T-helper 2 cell treated with Interferon-gamma antibody and Interleukin-4, amounts not matched to agents 5 μg/mL and 100 μg/mL, for 36 hours (primary cell): ENCODE measurements around the gene ING5.
"Not testable (repeated sequence)": the region's sequence is repeated elsewhere in the genome, so short reads cannot be mapped to it uniquely, and the experiment has no call there.

Experiments
- DNase-seq: peaks from one replicate; pipeline ENCODE4 v3.0.0; 2021; ENCODE audit warnings: low spot score
- H3K27ac Mint-ChIP-seq: one replicate; pipeline ENCODE4 v1.8.0; 2021; ENCODE audit warnings: mild to moderate bottlenecking, mixed read lengths
- H3K27me3 Mint-ChIP-seq: one replicate; pipeline ENCODE4 v1.8.0; 2021; ENCODE audit warnings: low read depth, mixed read lengths
- H3K36me3 Mint-ChIP-seq: one replicate; pipeline ENCODE4 v1.8.0; 2021; ENCODE audit warnings: low read depth, mixed read lengths
- H3K4me1 Mint-ChIP-seq: one replicate; pipeline ENCODE4 v1.8.0; 2021; ENCODE audit warnings: low read depth, mixed read lengths
- H3K4me3 Mint-ChIP-seq: one replicate; pipeline ENCODE4 v1.8.0; 2022; ENCODE audit warnings: mild to moderate bottlenecking, moderate library complexity, mixed read lengths
- H3K9me3 Mint-ChIP-seq: one replicate; pipeline ENCODE4 v1.8.0; 2021; ENCODE audit warnings: mixed read lengths

The ING5 gene

GRCh38 chr2:241745276-241745675 lies 43.4 kb downstream of the ING5 start:
- Mint-ChIP-seq H3K36me3 (peaks cover 23% of the 10 kb centered on the region), H3K27me3 (no peaks in the 10 kb centered on the region), H3K4me3 (no peak overlapping the region), H3K9me3 (no peaks in the 10 kb centered on the region), H3K27ac (no peak overlapping the region), H3K4me1 (peaks cover 6% of the 10 kb centered on the region)
- no peak for DNase-seq

GRCh38 chr2:241746084-241746483 lies 44.2 kb downstream of the ING5 start:
- DNase-seq = no peak
- H3K4me1 Mint-ChIP-seq = peaks cover 2% of the 10 kb centered on the region
- H3K36me3 Mint-ChIP-seq = peaks cover 23% of the 10 kb centered on the region
- H3K27ac Mint-ChIP-seq = no peak overlapping the region
- no peak overlapping the region for H3K4me3 Mint-ChIP-seq
- H3K9me3 Mint-ChIP-seq = no peaks in the 10 kb centered on the region
- no peaks in the 10 kb centered on the region for H3K27me3 Mint-ChIP-seq

GRCh38 chr2:241748468-241749256 lies 46.8 kb downstream of the ING5 start:
- H3K4me1 Mint-ChIP-seq = no peaks in the 10 kb centered on the region
- H3K4me3 Mint-ChIP-seq = no peak overlapping the region
- H3K9me3 Mint-ChIP-seq = no peaks in the 10 kb centered on the region
- H3K27ac Mint-ChIP-seq = no peak overlapping the region
- no peak for DNase-seq
- no peaks in the 10 kb centered on the region for H3K27me3 Mint-ChIP-seq
- H3K36me3 Mint-ChIP-seq = peaks cover 25% of the 10 kb centered on the region

- Mint-ChIP-seq H3K9me3 (no peaks in the 10 kb centered on the region), H3K4me3 (no peak overlapping the region), H3K27ac (no peak overlapping the region)
Measured at GRCh38 chr2:241750076-241750840, 48.4 kb downstream of the ING5 start.

GRCh38 chr2:241751152-241751551 lies 49.3 kb downstream of the ING5 start:
- Mint-ChIP-seq H3K4me3 (no peak overlapping the region), H3K9me3 (no peaks in the 10 kb centered on the region), H3K4me1 (no peaks in the 10 kb centered on the region), H3K27ac (no peak overlapping the region), H3K36me3 (peaks cover 12% of the 10 kb centered on the region), H3K27me3 (no peaks in the 10 kb centered on the region)
- no peak for DNase-seq

More at GRCh38 chr2:241750076-241750840, 48.4 kb downstream of the ING5 start:
- H3K36me3 Mint-ChIP-seq = peaks cover 21% of the 10 kb centered on the region
- H3K27me3 Mint-ChIP-seq = no peaks in the 10 kb centered on the region
- H3K4me1 Mint-ChIP-seq = no peaks in the 10 kb centered on the region
- no peak for DNase-seq

- Mint-ChIP-seq H3K27ac (no peak overlapping the region), H3K4me3 (no peak overlapping the region), H3K4me1 (no peaks in the 10 kb centered on the region), H3K36me3 (peaks cover 10% of the 10 kb centered on the region), H3K27me3 (no peaks in the 10 kb centered on the region), H3K9me3 (no peaks in the 10 kb centered on the region)
- DNase-seq = no peak
Measured at GRCh38 chr2:241751776-241752175, 49.9 kb downstream of the ING5 start.

- Mint-ChIP-seq H3K9me3 (no peaks in the 10 kb centered on the region), H3K27ac (no peak overlapping the region), H3K4me3 (no peak overlapping the region), H3K27me3 (no peaks in the 10 kb centered on the region), H3K4me1 (no peaks in the 10 kb centered on the region), H3K36me3 (peaks cover 9% of the 10 kb centered on the region)
- no peak for DNase-seq
Measured at GRCh38 chr2:241752253-241752652, 50.4 kb downstream of the ING5 start.

- no peak overlapping the region for H3K27ac Mint-ChIP-seq
- H3K27me3 Mint-ChIP-seq = no peaks in the 10 kb centered on the region
- H3K9me3 Mint-ChIP-seq = no peaks in the 10 kb centered on the region
- no peak for DNase-seq
- H3K36me3 Mint-ChIP-seq = peaks cover 8% of the 10 kb centered on the region
- no peak overlapping the region for H3K4me3 Mint-ChIP-seq
- no peaks in the 10 kb centered on the region for H3K4me1 Mint-ChIP-seq
Measured at GRCh38 chr2:241752689-241753276, 50.9 kb downstream of the ING5 start.

GRCh38 chr2:241753493-241753892 lies 51.7 kb downstream of the ING5 start:
- Mint-ChIP-seq H3K27me3 (no peaks in the 10 kb centered on the region), H3K9me3 (no peaks in the 10 kb centered on the region), H3K4me3 (no peak overlapping the region), H3K36me3 (peaks cover 8% of the 10 kb centered on the region), H3K27ac (no peak overlapping the region), H3K4me1 (no peaks in the 10 kb centered on the region)
- no peak for DNase-seq

GRCh38 chr2:241754042-241754441 lies 52.2 kb downstream of the ING5 start:
- no peak for DNase-seq
- Mint-ChIP-seq H3K4me3 (no peak overlapping the region), H3K4me1 (no peaks in the 10 kb centered on the region), H3K36me3 (peaks cover 8% of the 10 kb centered on the region), H3K27ac (no peak overlapping the region), H3K9me3 (no peaks in the 10 kb centered on the region), H3K27me3 (no peaks in the 10 kb centered on the region)

GRCh38 chr2:241755166-241755565 lies 53.3 kb downstream of the ING5 start:
- Mint-ChIP-seq H3K27ac (no peak overlapping the region), H3K4me3 (no peak overlapping the region), H3K27me3 (no peaks in the 10 kb centered on the region), H3K4me1 (peaks cover 5% of the 10 kb centered on the region), H3K36me3 (peaks cover 11% of the 10 kb centered on the region), H3K9me3 (no peaks in the 10 kb centered on the region)
- no peak for DNase-seq

GRCh38 chr2:241755777-241756176 lies 53.9 kb downstream of the ING5 start:
- no peak overlapping the region for H3K27ac Mint-ChIP-seq
- DNase-seq = no peak
- H3K9me3 Mint-ChIP-seq = no peaks in the 10 kb centered on the region
- H3K4me1 Mint-ChIP-seq = peaks cover 5% of the 10 kb centered on the region
- H3K27me3 Mint-ChIP-seq = no peaks in the 10 kb centered on the region
- H3K36me3 Mint-ChIP-seq = peaks cover 13% of the 10 kb centered on the region
- H3K4me3 Mint-ChIP-seq = no peak overlapping the region

GRCh38 chr2:241759067-241759807 lies 57.4 kb downstream of the ING5 start:
- H3K27ac Mint-ChIP-seq = peak overlapping the region; percentile 44
- H3K9me3 Mint-ChIP-seq = no peaks in the 10 kb centered on the region
- peaks cover 19% of the 10 kb centered on the region for H3K36me3 Mint-ChIP-seq
- no peak for DNase-seq
- peaks cover 13% of the 10 kb centered on the region for H3K4me1 Mint-ChIP-seq
- no peak overlapping the region for H3K4me3 Mint-ChIP-seq
- no peaks in the 10 kb centered on the region for H3K27me3 Mint-ChIP-seq

GRCh38 chr2:241759893-241760292 lies 58.1 kb downstream of the ING5 start:
- H3K27ac Mint-ChIP-seq = peak overlapping the region; percentile 44
- not testable (repeated sequence) for H3K9me3 Mint-ChIP-seq, H3K27me3 Mint-ChIP-seq, H3K4me3 Mint-ChIP-seq, DNase-seq
- peaks cover 19% of the 10 kb centered on the region for H3K36me3 Mint-ChIP-seq
- peaks cover 13% of the 10 kb centered on the region for H3K4me1 Mint-ChIP-seq
